Epithelial cell of proximal tubule (primary cell): Measurements from ENCODE around the gene ABCA10. TPM values are rescaled to one million over a fixed set of nuclear protein-coding genes. Genes with fewer than 3 reads are reported as not detected.

Source experiments
- DNase-seq: peaks from one replicate; pipeline ENCODE4 v3.0.0-alpha.2; 2011; ENCODE audit warnings: low read depth
- H3K4me3 ChIP-seq: 2 replicates; pipeline ENCODE4 v1.5.1; 2011; ENCODE audit warnings: low read depth, mild to moderate bottlenecking, low read length
- CTCF ChIP-seq: conservative IDR thresholded peaks from 2 replicates; pipeline ENCODE4 v1.5.1; 2012; ENCODE audit warnings: low read depth, mild to moderate bottlenecking, low read length
- total RNA-seq: library from RNA; depleted of rRNA; stranded (reverse); fragments of >200 nt; gene quantifications from 2 replicates; pipeline ENCODE4 v1.2.3, GENCODE V29; 2015

ABCA10 gene
- total RNA-seq, 1 donor from 2014 or later = under 0.01 TPM

GRCh38 chr17:69147460-69147859 lies 81.2 kb downstream of the ABCA10 start:
- TF ChIP-seq CTCF = no peak
- DNase-seq = no peak
- H3K4me3 ChIP-seq = no peak overlapping the region

- no peak for TF ChIP-seq CTCF
These were observed 84.0 kb downstream of the ABCA10 start for GRCh38 chr17:69144331-69145255.

GRCh38 chr17:69143683-69144231 lies 84.9 kb downstream of the ABCA10 start:
- no peak overlapping the region for H3K4me3 ChIP-seq
- DNase-seq = no peak
- no peak for TF ChIP-seq CTCF

More at GRCh38 chr17:69144331-69145255, 84.0 kb downstream of the ABCA10 start:
- no peak overlapping the region for H3K4me3 ChIP-seq
- no peak for DNase-seq

GRCh38 chr17:69143151-69143550 lies 85.5 kb downstream of the ABCA10 start:
- no peak overlapping the region for H3K4me3 ChIP-seq
- TF ChIP-seq CTCF = no peak
- no peak for DNase-seq

- no peak for DNase-seq
- no peak overlapping the region for H3K4me3 ChIP-seq
- TF ChIP-seq CTCF = no peak
These were observed 86.3 kb downstream of the ABCA10 start for GRCh38 chr17:69142175-69142802.

- DNase-seq = no peak
- TF ChIP-seq CTCF = no peak
- H3K4me3 ChIP-seq = no peak within 1 kb of the TSS
These were observed 87.0 kb downstream of the ABCA10 start, which contains the start of gene ABCA6 for GRCh38 chr17:69141431-69142174. Gene ABCA6, minus strand, starts transcription at chr17:69141895. Its CDS starts 1,192 bp downstream, at chr17:69140703.
